IMR-90 (cell line): ENCODE measurements around the gene PGA4. TPM values are rescaled to one million over a fixed set of nuclear protein-coding genes. Genes with fewer than 3 reads are reported as not detected.

Experiments used
- ATAC-seq: fragments of 200-7000 bp; cut with Tn5 transposase; 2 replicates; pipeline ENCODE4 v1.9.1; 2020; ENCODE audit warnings: low read depth, mild to moderate bottlenecking, moderate library complexity
- BruUV-seq: library from RNA; stranded (reverse); fragments of 400-500 nt; replicated peaks from 2 replicates; lab custom pipeline; 2021; lab: Mats Ljungman, UMichigan
- CTCF ChIA-PET: fragments of 300-600 bp; formaldehyde crosslinking; extraction: SDS; loops from one replicate; lab custom pipeline; 2021; ENCODE audit warnings: antibody characterized with exemption; lab: Yijun Ruan, JAX
- POLR2A ChIA-PET: fragments of 300-600 bp; sonication (Branson Sonifier 250); formaldehyde crosslinking; loops from one replicate; lab custom pipeline; 2022; ENCODE audit warnings: antibody characterized with exemption; ENCODE audit not compliant: unreplicated experiment; lab: Charles Lee
- DNase-seq: peaks from one replicate; pipeline ENCODE4 v3.0.0; 2013
- H2AFZ ChIP-seq: replicated peaks from 2 replicates; pipeline ENCODE3; 2013; ENCODE audit warnings: low read length, mild to moderate bottlenecking; ENCODE audit not compliant: poor library complexity
- H2AK5ac ChIP-seq: 2 replicates; pipeline ENCODE4 v1.6.1; 2013; ENCODE audit warnings: low read depth, low read length, inconsistent platforms
- H2AK9ac ChIP-seq: replicated peaks from 2 replicates; pipeline ENCODE3; 2013; ENCODE audit warnings: mild to moderate bottlenecking, low read depth, low read length, moderate library complexity; ENCODE audit not compliant: poor library complexity
- H2BK120ac ChIP-seq: 2 replicates; pipeline ENCODE4 v1.6.1; 2013; ENCODE audit warnings: low read depth, low read length, inconsistent platforms
- H2BK15ac ChIP-seq: 3 replicates; pipeline ENCODE4 v1.6.1; 2013; ENCODE audit warnings: low read depth, low read length, inconsistent platforms
- H2BK20ac ChIP-seq: 2 replicates; pipeline ENCODE4 v1.6.1; 2013; ENCODE audit warnings: low read depth, mild to moderate bottlenecking, inconsistent platforms, low read length, moderate library complexity
- H2BK5ac ChIP-seq: 2 replicates; pipeline ENCODE4 v1.6.1; 2013; ENCODE audit warnings: mild to moderate bottlenecking, low read depth, low read length, inconsistent platforms; ENCODE audit not compliant: poor library complexity, severe bottlenecking
- H3K14ac ChIP-seq: replicated peaks from 2 replicates; pipeline ENCODE4 v1.6.1; 2013; ENCODE audit warnings: low read depth, low read length, inconsistent platforms
- H3K18ac ChIP-seq: 2 replicates; pipeline ENCODE4 v1.6.1; 2013; ENCODE audit warnings: low read depth, low read length, control low read depth
- H3K23ac ChIP-seq: 2 replicates; pipeline ENCODE4 v1.6.1; 2013; ENCODE audit warnings: low read depth, low read length, inconsistent platforms
- H3K27ac ChIP-seq: 2 replicates; pipeline ENCODE4 v1.5.1; 2013; ENCODE audit warnings: mild to moderate bottlenecking, control low read depth, low read length; ENCODE audit not compliant: insufficient read depth
- H3K27me3 ChIP-seq: 2 replicates; pipeline ENCODE4 v1.6.1; 2013; ENCODE audit warnings: low read length; ENCODE audit not compliant: control insufficient read depth, insufficient read depth
- H3K36me3 ChIP-seq: 2 replicates; pipeline ENCODE4 v1.6.1; 2013; ENCODE audit warnings: low read length, mixed read lengths; ENCODE audit not compliant: control insufficient read depth, insufficient read depth
- H3K4ac ChIP-seq: 2 replicates; pipeline ENCODE4 v1.6.1; 2013; ENCODE audit warnings: low read depth, low read length, inconsistent platforms
- H3K4me1 ChIP-seq: 2 replicates; pipeline ENCODE4 v1.6.1; 2013; ENCODE audit warnings: low read length, mixed read lengths; ENCODE audit not compliant: control insufficient read depth, insufficient read depth
- H3K4me2 ChIP-seq: 2 replicates; pipeline ENCODE4 v1.6.1; 2013; ENCODE audit warnings: low read depth, mild to moderate bottlenecking, control low read depth, low read length, moderate library complexity
- H3K4me3 ChIP-seq: 2 replicates; pipeline ENCODE4 v1.5.1; 2013; ENCODE audit warnings: low read depth, mild to moderate bottlenecking, control low read depth, low read length, moderate library complexity; ENCODE audit not compliant: insufficient read depth
- H3K56ac ChIP-seq: 2 replicates; pipeline ENCODE4 v1.6.1; 2013; ENCODE audit warnings: low read length, inconsistent platforms; ENCODE audit not compliant: insufficient read depth; ENCODE audit errors: extremely low read depth
- H3K79me1 ChIP-seq, 2 experiments: 2 replicates each; pipeline ENCODE4 v1.6.1; 2013; ENCODE audit warnings: low read length in 2 of 2, inconsistent platforms in 1 of 2, low read depth in 1 of 2
- H3K9ac ChIP-seq: 2 replicates; pipeline ENCODE4 v1.6.1; 2013; ENCODE audit warnings: low read depth, low read length, control low read depth
- H3K9me1 ChIP-seq: 2 replicates; pipeline ENCODE4 v1.6.1; 2013; ENCODE audit warnings: low read length, inconsistent platforms; ENCODE audit not compliant: insufficient read depth
- H3K9me3 ChIP-seq: 2 replicates; pipeline ENCODE4 v1.6.1; 2013; ENCODE audit warnings: low read length; ENCODE audit not compliant: control insufficient read depth, insufficient read depth
- H4K20me1 ChIP-seq: 2 replicates; pipeline ENCODE4 v1.6.1; 2013; ENCODE audit warnings: low read length, inconsistent platforms; ENCODE audit not compliant: insufficient read depth
- H4K5ac ChIP-seq: 2 replicates; pipeline ENCODE4 v1.6.1; 2013; ENCODE audit warnings: mild to moderate bottlenecking, low read depth, low read length, control low read depth
- H4K8ac ChIP-seq, 2 experiments: 2 replicates each; pipeline ENCODE4 v1.6.1; 2013; ENCODE audit warnings: low read depth in 2 of 2, low read length in 2 of 2, control low read depth in 1 of 2, inconsistent platforms in 1 of 2
- H4K91ac ChIP-seq: 2 replicates; pipeline ENCODE4 v1.6.1; 2013; ENCODE audit warnings: low read depth, low read length, inconsistent platforms; ENCODE audit not compliant: insufficient read depth
- MAFK ChIP-seq: IDR thresholded peaks from 2 replicates; pipeline ENCODE4 v1.6.1; 2012; ENCODE audit warnings: low read depth, low read length, improper control_type of control experiment
- MXI1 ChIP-seq: IDR thresholded peaks from 2 replicates; pipeline ENCODE4 v1.6.1; 2012; ENCODE audit warnings: low read depth, mild to moderate bottlenecking, low read length, moderate library complexity, borderline replicate concordance
- NFE2L2 ChIP-seq: fragments of 150-350 bp; IDR thresholded peaks from 2 replicates; pipeline ENCODE4 v1.6.1; 2016; ENCODE audit warnings: low read depth, mild to moderate bottlenecking, low read length
- POLR2A ChIP-seq: IDR thresholded peaks from 2 replicates; pipeline ENCODE4 v1.6.1; 2012; ENCODE audit warnings: mild to moderate bottlenecking, low read depth, low read length
- WGBS, 2 experiments: methylation state at CpG; one replicate each; pipeline versions ENCODE4 v1.1.5 to v1.1.7; 2013; ENCODE audit warnings: missing lambda C conversion rate in 2 of 2; ENCODE audit not compliant: insufficient read length in 1 of 2; ENCODE audit errors: extremely low coverage in 2 of 2; 5-methylcytosine and 5-hydroxymethylcytosine counted together
- dilution Hi-C: fragments of 300-500 bp; cut with HindIII; formaldehyde crosslinking; loops from one replicate; pipeline ENCODE4 v1.14.3; 2018; ENCODE audit warnings: low sequenced_read_pairs; ENCODE audit not compliant: unreplicated experiment
- in situ Hi-C: fragments of 300-500 bp; cut with MboI; formaldehyde crosslinking; loops from 3 replicates; pipeline ENCODE4 v1.14.3; 2019; ENCODE audit warnings: low sequenced_read_pairs, inconsistent platforms, mixed read lengths
- intact Hi-C: fragments of 100-400 bp; cut with micrococcal nuclease; formaldehyde crosslinking; loops from 2 replicates; pipeline ENCODE4 v1.10.0; 2022
- polyA plus RNA-seq, 3 experiments: library from polyadenylated mRNA; depleted of rRNA; stranded (reverse); fragments of >200 nt; gene quantifications; 2 replicates each; pipeline ENCODE4 v1.2.3, GENCODE V29; 2012; ENCODE audit warnings: low replicate concordance in 1 of 3
- total RNA-seq: library from RNA; depleted of rRNA; stranded (reverse); fragments of >200 nt; gene quantifications from 2 replicates; pipeline ENCODE4 v1.2.3, GENCODE V29; 2012
- TF ChIP-seq, protein P1 (sequence below): fragments of 150-350 bp; IDR thresholded peaks from 2 replicates; pipeline ENCODE4 v1.6.1; 2016; ENCODE audit warnings: low read depth, mild to moderate bottlenecking, low read length, moderate library complexity, borderline replicate concordance

The PGA4 gene
- total and polyA plus RNA-seq, 2 of the 4 experiments (the other 2 are of a cell fraction): not detected

DNA sequence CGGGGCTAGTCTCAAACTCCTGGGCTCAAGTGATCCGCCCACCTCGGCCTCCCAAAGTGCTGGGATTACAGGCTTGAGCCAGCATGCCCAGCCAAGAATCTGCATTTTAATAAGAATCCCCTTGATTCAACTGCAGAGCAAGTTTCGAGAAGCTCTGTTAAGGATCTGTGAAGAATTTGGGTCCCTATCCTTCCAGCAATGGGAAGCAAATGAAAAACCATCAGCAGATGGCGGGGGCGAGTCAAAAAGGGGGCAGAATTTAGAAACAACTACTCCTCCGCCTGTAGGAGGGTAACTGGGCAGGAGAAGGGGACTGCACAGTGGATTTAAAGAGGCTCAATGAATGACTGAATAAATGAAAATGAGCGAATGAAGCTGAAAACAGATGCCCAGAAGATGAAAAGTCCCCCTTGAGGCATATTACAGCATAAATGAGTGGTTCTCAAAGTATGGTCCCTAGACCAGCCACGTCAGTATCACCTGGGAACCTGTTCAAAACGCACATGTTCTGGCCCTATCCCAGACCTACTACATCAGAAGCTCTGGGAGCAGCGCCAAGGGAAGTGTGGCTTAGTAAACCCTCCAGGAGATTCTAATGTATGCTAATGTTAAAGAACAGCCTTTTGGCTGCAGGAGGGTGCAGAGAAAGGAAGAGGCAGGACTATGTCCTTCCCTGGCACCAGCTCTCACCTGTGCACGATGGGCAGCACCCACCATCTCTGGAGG is 58.0 kb downstream of the PGA4 start:
- intact Hi-C loops: no loop called here
- no peak overlapping the region for H3K4me3 ChIP-seq

More for the DNA sequence above, 58.0 kb downstream of the PGA4 start:
- TF ChIP-seq POLR2A: no peak
- TF ChIP-seq MXI1: no peak
- no peak for TF ChIP-seq MAFK
- TF ChIP-seq, protein P1, sequence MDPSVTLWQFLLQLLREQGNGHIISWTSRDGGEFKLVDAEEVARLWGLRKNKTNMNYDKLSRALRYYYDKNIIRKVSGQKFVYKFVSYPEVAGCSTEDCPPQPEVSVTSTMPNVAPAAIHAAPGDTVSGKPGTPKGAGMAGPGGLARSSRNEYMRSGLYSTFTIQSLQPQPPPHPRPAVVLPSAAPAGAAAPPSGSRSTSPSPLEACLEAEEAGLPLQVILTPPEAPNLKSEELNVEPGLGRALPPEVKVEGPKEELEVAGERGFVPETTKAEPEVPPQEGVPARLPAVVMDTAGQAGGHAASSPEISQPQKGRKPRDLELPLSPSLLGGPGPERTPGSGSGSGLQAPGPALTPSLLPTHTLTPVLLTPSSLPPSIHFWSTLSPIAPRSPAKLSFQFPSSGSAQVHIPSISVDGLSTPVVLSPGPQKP: no peak
- no peak for TF ChIP-seq NFE2L2
- ATAC-seq (no peak), DNase-seq (peak; percentile 58)
- Histone ChIP-seq H3K9me3 (no peaks in the 10 kb centered on the region), H2AK5ac (no peak overlapping the region), H4K91ac (no peak overlapping the region), H3K23ac (no peak overlapping the region), H4K8ac (no peak overlapping the region), H3K27me3 (no peaks in the 10 kb centered on the region; the same call in 1 of the 2 replicates), H3K4me2 (no peak overlapping the region), H2BK20ac (no peak overlapping the region), H4K5ac (no peak overlapping the region), H3K14ac (no peak overlapping the region), H3K4ac (no peak overlapping the region), H2BK5ac (no peak overlapping the region), H4K20me1 (no peaks in the 10 kb centered on the region), H3K18ac (no peak overlapping the region), H2BK120ac (no peak overlapping the region), H2AK9ac (peak overlapping the region; percentile 34), H3K27ac (no peak overlapping the region), H3K79me1 (no peaks in the 10 kb centered on the region), H3K4me1 (no peaks in the 10 kb centered on the region), H3K9ac (no peak overlapping the region), H2AFZ (no peak overlapping the region), H3K56ac (no peak overlapping the region), H3K36me3 (no peaks in the 10 kb centered on the region; the same call in 1 of the 2 replicates), H2BK15ac (no peak overlapping the region), H3K9me1 (0 out of 2 replicates have a peak, but pooled peaks cover 4% of the 10 kb centered on the region)
- in situ Hi-C loops: no loop called here
- WGBS, 2 experiments: 81% methylated on average over 5 of the region's 12 CpGs; no CpG with 5 or more reads in 1 of the 2 experiments
- dilution Hi-C loops: no loop called here
- ChIA-PET POLR2A (no interaction called here), CTCF (no interaction called here)
- BruUV-seq: no TSS peak
